H1 (cell line): Measurements from ENCODE around the gene UGGT2.

ENCODE experiments used
- ATF2 ChIP-seq: IDR thresholded peaks from 2 replicates; pipeline ENCODE4 v1.6.1; 2012; ENCODE audit warnings: low read length, inconsistent platforms
- BCL11A ChIP-seq, 2 experiments: IDR thresholded peaks; one replicate each; pipeline ENCODE4 v1.6.1; 2011; ENCODE audit warnings: low read depth in 2 of 2, low read length in 2 of 2, mild to moderate bottlenecking in 2 of 2
- CEBPB ChIP-seq: IDR thresholded peaks from 2 replicates; pipeline ENCODE4 v1.6.1; 2012; ENCODE audit warnings: low read depth, low read length
- CTCF ChIP-seq, 3 experiments: IDR thresholded peaks; 1 replicate in 2 of 3; 2 replicates in 1 of 3; pipeline versions ENCODE4 v1.5.1 to v1.6.1; 2011; ENCODE audit warnings: low read length in 3 of 3, mild to moderate bottlenecking in 3 of 3, inconsistent platforms in 2 of 3, low read depth in 1 of 3, moderate library complexity in 1 of 3; ENCODE audit not compliant: insufficient read depth in 1 of 3; ENCODE audit errors: control extremely low read depth in 1 of 3
- EGR1 ChIP-seq: IDR thresholded peaks from 2 replicates; pipeline ENCODE4 v1.6.1; 2011; ENCODE audit warnings: low read depth, low read length, borderline replicate concordance
- EP300 ChIP-seq, 2 experiments: IDR thresholded peaks; 1 replicate in 1 of 2; 2 replicates in 1 of 2; pipeline ENCODE4 v1.6.1; 2011 to 2012; ENCODE audit warnings: low read depth in 2 of 2, low read length in 2 of 2, mild to moderate bottlenecking in 2 of 2, borderline replicate concordance in 1 of 2, inconsistent platforms in 1 of 2, moderate library complexity in 1 of 2
- HDAC6 ChIP-seq: IDR thresholded peaks from one replicate; pipeline ENCODE4 v1.7.1; 2012; ENCODE audit warnings: low read depth, mild to moderate bottlenecking, inconsistent platforms, low read length, moderate library complexity
- POLR2A ChIP-seq, 2 experiments: IDR thresholded peaks; 1 replicate in 1 of 2; 2 replicates in 1 of 2; pipeline ENCODE4 v1.6.1; 2011; ENCODE audit warnings: low read depth in 2 of 2, low read length in 2 of 2, mild to moderate bottlenecking in 2 of 2; ENCODE audit errors: control extremely low read depth in 1 of 2
- POLR2AphosphoS5 ChIP-seq: IDR thresholded peaks from 2 replicates; pipeline ENCODE4 v1.6.1; 2011; ENCODE audit warnings: low read depth, low read length
- RAD21 ChIP-seq, 2 experiments: IDR thresholded peaks in 1 of 2; conservative IDR thresholded peaks in 1 of 2; 2 replicates each; pipeline ENCODE4 v1.6.1; 2011; ENCODE audit warnings: low read depth in 2 of 2, low read length in 2 of 2, improper control_type of control experiment in 1 of 2, inconsistent platforms in 1 of 2, mild to moderate bottlenecking in 1 of 2, moderate library complexity in 1 of 2
- RXRA ChIP-seq: IDR thresholded peaks from 2 replicates; pipeline ENCODE4 v1.6.1; 2011; ENCODE audit warnings: low read depth, mild to moderate bottlenecking, low read length, moderate library complexity; ENCODE audit not compliant: insufficient read depth
- SUZ12 ChIP-seq: fragments of 200-600 bp; sonication (generic); IDR thresholded peaks from 2 replicates; pipeline ENCODE4 v1.6.1; 2012; ENCODE audit warnings: mild to moderate bottlenecking, inconsistent platforms, low read length, moderate library complexity, mixed read lengths
- USF2 ChIP-seq: IDR thresholded peaks from 2 replicates; pipeline ENCODE4 v1.6.1; 2011; ENCODE audit warnings: low read length, improper control_type of control experiment
- ZNF274 ChIP-seq: IDR thresholded peaks from 2 replicates; pipeline ENCODE4 v1.7.0; 2012; ENCODE audit warnings: low read length, borderline replicate concordance; ENCODE audit errors: extremely low read depth

GRCh38 chr13:95987841-95988240, 65.4 kb downstream of the UGGT2 start:
- TF ChIP-seq USF2 (no peak), POLR2AphosphoS5 (no peak), EP300 (IDR thresholded peaks at IDR 0.05; ENCODE audit: borderline replicate concordance in 1 of 2, low read depth in 2 of 2, low read length in 2 of 2) (no peak), HDAC6 (no peak), BCL11A (IDR thresholded peaks at IDR 0.05; ENCODE audit: low read depth in 2 of 2, low read length in 2 of 2) (no peak), RAD21 (IDR thresholded peaks at IDR 0.05 in 1 of 2, conservative IDR thresholded peaks at IDR 0.05 in 1 of 2; ENCODE audit: low read depth in 2 of 2, low read length in 2 of 2) (no peak), CEBPB (no peak), CTCF (IDR thresholded peaks at IDR 0.05; ENCODE audit: control extremely low read depth in 1 of 3, insufficient read depth in 1 of 3, low read depth in 1 of 3, low read length in 3 of 3) (no peak), ATF2 (no peak), EGR1 (no peak), SUZ12 (no peak), ZNF274 (no peak), POLR2A (IDR thresholded peaks at IDR 0.05; ENCODE audit: control extremely low read depth in 1 of 2, low read depth in 2 of 2, low read length in 2 of 2) (no peak), RXRA (no peak)
